ENCODE data around the gene SIX2. TPM values are rescaled to one million over a fixed set of nuclear protein-coding genes. Genes with fewer than 3 reads are reported as not detected.

Gene SIX2
- total RNA-seq, result under 0.01 TPM in 1 of 2 replicates, not detected in the other
- polyA plus RNA-seq, result 0.03 TPM in 1 of 2 replicates, not detected in the other
- not detected in 2 replicates for polyA plus RNA-seq (2012)
- polyA minus RNA-seq (ENCODE audit: low replicate concordance), result not detected in 2 replicates

DNA sequence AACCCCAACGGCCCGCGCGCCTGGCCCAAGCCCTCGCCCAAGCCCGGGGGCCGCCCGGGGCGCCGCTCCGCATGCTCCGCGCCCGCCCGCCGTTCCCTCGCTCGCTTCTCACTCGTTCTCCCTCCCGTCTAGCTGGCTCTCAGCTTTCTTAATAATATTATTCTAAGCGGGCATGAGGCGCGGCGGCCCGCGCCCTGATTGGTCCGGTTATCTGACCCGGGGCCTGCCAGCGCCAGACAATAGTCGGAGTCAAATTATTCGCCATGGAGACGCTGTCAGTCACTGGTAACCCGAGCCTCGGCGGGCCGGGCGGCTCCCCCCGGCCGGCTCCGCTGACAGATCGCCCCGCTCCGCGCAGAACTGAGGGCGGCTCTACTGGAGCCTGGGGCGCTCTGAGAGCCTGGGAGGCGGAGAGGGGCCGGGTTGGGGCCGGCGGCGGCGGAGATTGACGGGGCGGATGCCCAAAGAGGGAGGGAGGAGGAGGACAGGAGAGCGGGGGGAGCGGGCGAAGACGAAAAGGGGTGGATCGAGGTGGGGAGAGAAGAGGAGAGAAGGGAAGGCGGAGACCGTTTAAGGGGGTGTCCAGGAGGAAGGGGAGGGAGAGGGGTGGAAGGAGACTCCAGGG, at the start of gene SIX2:
TSS of gene SIX2 (minus strand) at position 150 of the 625 bp plus-strand sequence. CDS start 342 bp downstream, outside the sequence.
- Histone ChIP-seq H4K20me1 (ENCODE audit: control insufficient read depth, extremely low read depth, insufficient read depth, low read length) (no peaks in the 10 kb centered on the region), H3K4me2 (ENCODE audit: extremely low read depth, insufficient read depth, low read length) (peak within 1 kb of the TSS; percentile 66), H2AFZ (ENCODE audit: low read length) (peak within 1 kb of the TSS; percentile 41), H3K9ac (ENCODE audit: insufficient read depth, low read length) (no peak within 1 kb of the TSS), H3K27me3 (ENCODE audit: control insufficient read depth, insufficient read depth, low read length) (peaks cover 92% of the 10 kb centered on the region), H3K27ac (ENCODE audit: insufficient read depth, low read length) (no peak within 1 kb of the TSS), H3K9me3 (ENCODE audit: control insufficient read depth, insufficient read depth, low read depth, low read length) (no peaks in the 10 kb centered on the region), H3K4me3 (replicated peaks in 1 of 4; ENCODE audit: control extremely low read depth in 1 of 4, insufficient read depth in 1 of 4, low read depth in 3 of 4, low read length in 4 of 4) (peak within 1 kb of the TSS; percentile 29 to 57 (median 44)), H3K36me3 (ENCODE audit: control insufficient read depth, insufficient read depth, low read length) (no peaks in the 10 kb centered on the region), H3K4me1 (ENCODE audit: control insufficient read depth, extremely low read depth, insufficient read depth, low read length) (peaks cover 3% of the 10 kb centered on the region), H3K79me2 (ENCODE audit: control insufficient read depth, insufficient read depth, low read length) (no peaks in the 10 kb centered on the region)
- TF ChIP-seq EZH2 (IDR thresholded peaks at IDR 0.05; ENCODE audit: low read length, missing control alignments), result no peak
- TF ChIP-seq, protein P1, sequence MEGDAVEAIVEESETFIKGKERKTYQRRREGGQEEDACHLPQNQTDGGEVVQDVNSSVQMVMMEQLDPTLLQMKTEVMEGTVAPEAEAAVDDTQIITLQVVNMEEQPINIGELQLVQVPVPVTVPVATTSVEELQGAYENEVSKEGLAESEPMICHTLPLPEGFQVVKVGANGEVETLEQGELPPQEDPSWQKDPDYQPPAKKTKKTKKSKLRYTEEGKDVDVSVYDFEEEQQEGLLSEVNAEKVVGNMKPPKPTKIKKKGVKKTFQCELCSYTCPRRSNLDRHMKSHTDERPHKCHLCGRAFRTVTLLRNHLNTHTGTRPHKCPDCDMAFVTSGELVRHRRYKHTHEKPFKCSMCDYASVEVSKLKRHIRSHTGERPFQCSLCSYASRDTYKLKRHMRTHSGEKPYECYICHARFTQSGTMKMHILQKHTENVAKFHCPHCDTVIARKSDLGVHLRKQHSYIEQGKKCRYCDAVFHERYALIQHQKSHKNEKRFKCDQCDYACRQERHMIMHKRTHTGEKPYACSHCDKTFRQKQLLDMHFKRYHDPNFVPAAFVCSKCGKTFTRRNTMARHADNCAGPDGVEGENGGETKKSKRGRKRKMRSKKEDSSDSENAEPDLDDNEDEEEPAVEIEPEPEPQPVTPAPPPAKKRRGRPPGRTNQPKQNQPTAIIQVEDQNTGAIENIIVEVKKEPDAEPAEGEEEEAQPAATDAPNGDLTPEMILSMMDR (conservative IDR thresholded peaks at IDR 0.05 in 1 of 2, IDR thresholded peaks at IDR 0.05 in 1 of 2; ENCODE audit: low read depth in 1 of 2, low read length in 2 of 2), result no peak
- peak; percentile 91 to 96 for DNase-seq (ENCODE audit: low read depth in 2 of 2)

DNA sequence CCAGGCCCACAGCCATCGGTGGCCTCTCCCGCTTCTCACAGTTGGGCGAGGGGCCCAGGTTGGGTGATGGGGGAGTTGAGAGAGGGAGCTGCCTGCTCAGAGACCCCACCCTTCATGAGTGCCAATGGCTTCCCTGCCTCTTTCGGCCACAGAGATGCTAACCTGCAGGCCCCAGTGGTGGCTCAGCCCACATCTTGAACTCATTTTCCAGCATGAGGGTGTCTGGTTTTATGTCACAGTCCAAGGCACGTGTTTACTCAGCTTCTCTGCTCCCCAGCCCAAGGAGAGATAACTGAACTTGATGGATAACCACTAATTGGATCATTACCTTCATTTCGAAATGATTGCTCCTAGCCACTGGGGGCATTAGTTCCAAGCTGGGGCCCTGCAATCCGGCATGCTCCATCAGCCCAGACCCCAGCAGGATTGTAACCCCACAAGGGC, 45.9 kb upstream of the SIX2 start:
- Histone ChIP-seq H3K9me3 (ENCODE audit: control insufficient read depth, insufficient read depth, low read depth, low read length) (no peaks in the 10 kb centered on the region), H4K20me1 (ENCODE audit: control insufficient read depth, extremely low read depth, insufficient read depth, low read length) (no peaks in the 10 kb centered on the region), H2AFZ (ENCODE audit: low read length) (no peak overlapping the region), H3K79me2 (ENCODE audit: control insufficient read depth, insufficient read depth, low read length) (no peaks in the 10 kb centered on the region), H3K9ac (ENCODE audit: insufficient read depth, low read length) (no peak overlapping the region), H3K4me2 (ENCODE audit: extremely low read depth, insufficient read depth, low read length) (no peak overlapping the region), H3K4me1 (ENCODE audit: control insufficient read depth, extremely low read depth, insufficient read depth, low read length) (no peaks in the 10 kb centered on the region), H3K4me3 (replicated peaks in 1 of 4; ENCODE audit: control extremely low read depth in 1 of 4, insufficient read depth in 1 of 4, low read depth in 3 of 4, low read length in 4 of 4) (no peak overlapping the region), H3K27ac (ENCODE audit: insufficient read depth, low read length) (no peak overlapping the region), H3K36me3 (ENCODE audit: control insufficient read depth, insufficient read depth, low read length) (no peaks in the 10 kb centered on the region), H3K27me3 (ENCODE audit: control insufficient read depth, insufficient read depth, low read length) (peaks cover 4% of the 10 kb centered on the region)
- no peak for DNase-seq (ENCODE audit: low read depth in 2 of 2)
- TF ChIP-seq, protein P1 (conservative IDR thresholded peaks at IDR 0.05 in 1 of 2, IDR thresholded peaks at IDR 0.05 in 1 of 2; ENCODE audit: low read depth in 1 of 2, low read length in 2 of 2), result no peak
- no peak for TF ChIP-seq EZH2 (IDR thresholded peaks at IDR 0.05; ENCODE audit: low read length, missing control alignments)

DNA sequence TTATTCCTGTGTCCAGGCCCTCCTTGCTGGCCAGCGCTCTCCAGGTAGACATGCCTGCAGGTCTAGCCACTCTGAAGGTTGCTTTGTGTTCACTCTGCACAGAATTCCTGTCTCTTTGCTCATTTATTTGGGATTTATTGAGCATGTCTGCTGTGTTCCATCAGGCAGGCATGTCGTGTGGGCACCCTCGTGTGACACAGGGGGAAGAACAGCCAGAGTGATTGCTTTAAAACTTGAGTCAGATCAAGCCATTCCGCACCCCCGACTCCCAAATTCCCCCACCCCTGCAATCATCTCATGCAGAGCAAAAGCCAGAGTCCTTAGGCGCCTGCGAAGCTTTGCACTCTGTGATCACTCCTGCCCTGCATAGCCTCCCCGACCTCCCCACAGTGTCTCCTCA, 44.7 kb upstream of the SIX2 start:
- H3K27ac ChIP-seq (ENCODE audit: insufficient read depth, low read length), result no peak overlapping the region
- H3K27me3 ChIP-seq (ENCODE audit: control insufficient read depth, insufficient read depth, low read length), result peaks cover 5% of the 10 kb centered on the region
- no peaks in the 10 kb centered on the region for H3K36me3 ChIP-seq (ENCODE audit: control insufficient read depth, insufficient read depth, low read length)
- no peak overlapping the region for H3K9ac ChIP-seq (ENCODE audit: insufficient read depth, low read length)
- no peaks in the 10 kb centered on the region for H3K79me2 ChIP-seq (ENCODE audit: control insufficient read depth, insufficient read depth, low read length)
- H3K4me3 ChIP-seq (replicated peaks in 1 of 4; ENCODE audit: control extremely low read depth in 1 of 4, insufficient read depth in 1 of 4, low read depth in 3 of 4, low read length in 4 of 4), result no peak overlapping the region
- DNase-seq (ENCODE audit: low read depth in 2 of 2), result no peak
- TF ChIP-seq, protein P1 (conservative IDR thresholded peaks at IDR 0.05 in 1 of 2, IDR thresholded peaks at IDR 0.05 in 1 of 2; ENCODE audit: low read depth in 1 of 2, low read length in 2 of 2), result no peak
- no peak for TF ChIP-seq EZH2 (IDR thresholded peaks at IDR 0.05; ENCODE audit: low read length, missing control alignments)
- H2AFZ ChIP-seq (ENCODE audit: low read length), result no peak overlapping the region
- H3K4me1 ChIP-seq (ENCODE audit: control insufficient read depth, extremely low read depth, insufficient read depth, low read length), result no peaks in the 10 kb centered on the region
- H3K4me2 ChIP-seq (ENCODE audit: extremely low read depth, insufficient read depth, low read length), result no peak overlapping the region
- no peaks in the 10 kb centered on the region for H3K9me3 ChIP-seq (ENCODE audit: control insufficient read depth, insufficient read depth, low read depth, low read length)
- H4K20me1 ChIP-seq (ENCODE audit: control insufficient read depth, extremely low read depth, insufficient read depth, low read length), result no peaks in the 10 kb centered on the region
